ENCODE measurements around the gene KL.
A peak's percentile ranks its signal among the peaks of the same experiment; 100 is the strongest.

The KL gene

GRCh38 chr13:33037673-33038072, 21.4 kb downstream of the KL start:
- DNase-seq (ENCODE audit: low spot score): no peak

DNA sequence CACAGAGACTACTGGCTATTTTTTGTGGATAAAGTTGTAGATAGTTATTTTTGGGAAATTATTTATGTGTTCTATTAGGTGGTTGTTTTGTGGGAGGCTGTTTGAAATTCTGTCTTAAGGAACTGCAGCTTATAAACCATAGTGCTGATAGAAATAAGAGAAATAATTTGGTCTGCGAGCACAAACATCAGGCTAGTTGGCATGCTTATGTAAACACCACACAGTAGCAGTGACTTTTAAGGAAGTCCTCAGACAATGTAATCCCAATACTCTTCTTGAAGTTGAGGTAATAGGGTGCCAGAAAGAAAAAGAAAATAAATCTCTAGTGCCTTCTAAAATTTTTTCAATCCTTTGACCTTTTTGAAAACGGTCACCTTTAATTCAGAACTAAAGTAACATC, 23.9 kb downstream of the KL start:
- no peak for DNase-seq (ENCODE audit: low spot score)

GRCh38 chr13:33045851-33046592, 29.8 kb downstream of the KL start:
- DNase-seq (ENCODE audit: low spot score): no peak

- DNase-seq (ENCODE audit: low spot score): no peak
Observed at GRCh38 chr13:33050161-33050560, 33.9 kb downstream of the KL start.

DNA sequence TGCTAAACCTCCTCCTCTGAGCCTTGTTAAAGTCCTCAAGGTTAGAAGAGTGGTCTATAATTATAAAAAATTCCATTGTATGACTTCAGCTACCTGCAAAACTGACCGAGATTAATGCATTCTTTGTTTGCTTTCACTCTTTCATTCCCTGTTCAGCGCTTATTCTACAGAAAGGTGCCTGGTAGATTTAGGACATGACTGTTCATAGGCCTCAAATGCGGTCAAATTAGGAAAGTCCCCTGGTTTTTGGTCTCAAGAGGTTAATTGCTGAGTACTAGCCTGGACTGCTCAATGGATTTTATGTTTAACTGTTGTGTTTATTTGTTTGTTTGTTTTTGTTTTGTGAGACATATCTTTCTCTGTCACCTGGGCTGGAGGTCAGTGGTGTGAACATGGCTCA, 35.4 kb downstream of the KL start:
- no peak for DNase-seq (ENCODE audit: low spot score)

DNA sequence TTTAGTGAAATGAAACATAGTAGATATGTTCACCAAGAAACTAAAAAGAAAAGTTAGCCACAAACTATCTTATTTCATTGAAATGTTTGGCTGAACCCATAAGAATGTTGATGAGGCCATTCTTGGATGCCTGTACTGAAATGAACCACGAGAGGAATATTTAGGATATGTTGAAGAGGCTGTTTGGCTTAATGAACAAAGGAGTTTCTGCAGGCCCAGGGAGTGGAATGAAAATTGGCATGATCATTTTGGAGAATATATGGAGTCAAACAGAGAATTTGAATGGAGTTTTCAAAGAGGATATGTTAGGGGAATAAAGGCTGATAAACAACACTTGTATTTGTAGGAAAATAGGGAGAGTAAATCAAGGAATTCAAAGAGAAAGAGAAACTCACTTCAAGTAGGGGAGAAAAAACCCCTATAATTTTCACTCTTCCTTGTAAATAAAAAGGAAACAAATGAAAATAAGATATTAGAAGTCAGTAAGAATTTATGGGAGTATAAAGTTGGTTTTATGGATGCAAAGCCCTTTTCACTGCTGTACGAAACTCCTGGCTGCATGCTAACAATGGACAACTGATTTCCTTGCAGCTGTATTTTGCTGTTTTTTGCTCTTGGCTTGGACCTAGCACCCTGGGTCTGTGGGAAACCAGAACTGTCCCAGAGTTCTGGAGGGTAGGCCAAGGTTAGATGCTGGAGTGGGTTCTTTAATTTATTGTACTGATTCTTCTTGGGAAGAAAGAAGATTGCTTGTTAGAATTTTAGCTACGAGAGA, 36.5 kb downstream of the KL start:
- no peak for DNase-seq (ENCODE audit: low spot score)

DNA sequence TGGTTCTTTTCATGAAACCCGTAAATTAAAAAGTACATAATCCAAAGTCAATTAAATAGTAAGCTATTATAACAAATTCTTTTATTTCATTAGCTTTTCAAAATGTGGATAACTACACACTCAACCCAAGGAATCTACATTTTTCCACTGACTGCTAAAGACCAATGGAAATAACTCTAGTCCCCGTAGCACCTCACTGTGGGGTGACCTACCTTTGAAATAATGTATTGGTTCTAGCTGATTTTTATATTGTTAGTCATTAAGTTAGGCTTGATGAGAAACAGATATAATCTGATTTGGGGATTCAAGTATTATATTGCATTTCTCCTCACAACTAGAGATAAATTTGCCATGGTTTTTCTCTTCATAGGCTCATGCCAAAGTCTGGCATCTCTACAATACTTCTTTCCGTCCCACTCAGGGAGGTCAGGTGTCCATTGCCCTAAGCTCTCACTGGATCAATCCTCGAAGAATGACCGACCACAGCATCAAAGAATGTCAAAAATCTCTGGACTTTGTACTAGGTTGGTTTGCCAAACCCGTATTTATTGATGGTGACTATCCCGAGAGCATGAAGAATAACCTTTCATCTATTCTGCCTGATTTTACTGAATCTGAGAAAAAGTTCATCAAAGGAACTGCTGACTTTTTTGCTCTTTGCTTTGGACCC, 37.3 kb downstream of the KL start:
- DNase-seq (ENCODE audit: low spot score): no peak

DNA sequence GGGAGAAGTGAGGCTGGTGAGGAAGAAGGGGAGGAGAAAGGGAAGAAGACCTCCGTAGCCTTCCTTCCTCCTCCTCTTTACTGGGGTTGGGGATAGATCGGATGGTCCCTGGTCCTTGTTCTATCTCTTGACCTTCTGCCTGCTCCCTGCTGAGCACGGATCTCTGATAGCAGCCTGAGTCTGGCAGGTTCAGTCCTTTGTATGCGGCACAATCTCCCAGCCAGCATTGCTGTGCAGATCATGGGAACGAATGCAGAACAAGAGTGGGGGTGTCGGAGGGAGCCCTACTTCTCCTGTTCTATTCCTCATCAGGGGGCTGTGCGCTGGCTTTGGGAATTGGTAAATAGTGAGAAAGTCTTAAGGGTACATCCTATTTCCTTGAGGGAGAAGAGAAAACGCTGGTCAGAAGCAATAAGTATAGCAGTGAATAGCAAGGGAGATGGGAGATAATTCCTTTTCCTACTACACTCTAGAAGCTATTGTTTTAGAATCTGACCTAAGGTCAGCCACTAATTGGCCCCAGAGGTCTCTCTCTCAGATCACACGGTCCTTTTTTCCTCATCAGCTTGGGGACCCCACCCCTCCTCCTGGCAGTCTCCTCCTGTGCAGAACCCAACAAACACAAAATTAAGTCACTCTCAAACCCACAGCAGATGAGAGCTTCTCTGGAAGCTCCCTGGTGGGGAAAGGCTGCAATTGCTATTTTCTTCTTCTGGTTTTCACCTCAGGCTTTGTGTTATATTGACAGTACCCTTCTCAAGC, 41.0 kb downstream of the KL start:
- DNase-seq (ENCODE audit: low spot score): peak; percentile 68

DNA sequence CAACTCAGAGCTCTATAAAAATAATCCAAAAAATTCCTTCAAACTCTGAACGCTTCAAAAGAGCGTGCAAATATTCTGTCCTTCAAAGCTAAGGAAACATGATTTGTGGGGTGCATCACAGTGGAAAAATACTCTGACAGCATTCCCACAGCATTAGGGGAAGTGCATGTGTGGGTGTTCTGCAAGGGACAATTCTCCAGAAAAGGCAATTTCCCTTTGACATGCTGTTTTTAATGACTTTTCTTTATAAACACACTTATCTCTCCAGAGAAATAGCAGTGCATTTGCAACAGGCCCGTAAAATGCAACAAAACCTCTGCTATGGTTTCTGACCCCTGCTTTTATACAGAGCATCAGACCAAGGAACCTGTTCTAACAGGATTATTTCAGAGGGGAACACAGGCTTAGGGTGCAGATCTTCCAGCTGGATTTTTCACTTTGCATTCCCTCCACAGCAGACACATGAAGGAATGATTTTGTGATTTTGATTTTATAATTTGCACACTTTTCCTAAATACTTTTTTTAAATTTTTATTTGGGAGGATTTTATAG, 42.6 kb downstream of the KL start:
- no peak for DNase-seq (ENCODE audit: low spot score)

- no peak for DNase-seq (ENCODE audit: low spot score)
Observed at GRCh38 chr13:33060815-33061214, 44.6 kb downstream of the KL start.

DNA sequence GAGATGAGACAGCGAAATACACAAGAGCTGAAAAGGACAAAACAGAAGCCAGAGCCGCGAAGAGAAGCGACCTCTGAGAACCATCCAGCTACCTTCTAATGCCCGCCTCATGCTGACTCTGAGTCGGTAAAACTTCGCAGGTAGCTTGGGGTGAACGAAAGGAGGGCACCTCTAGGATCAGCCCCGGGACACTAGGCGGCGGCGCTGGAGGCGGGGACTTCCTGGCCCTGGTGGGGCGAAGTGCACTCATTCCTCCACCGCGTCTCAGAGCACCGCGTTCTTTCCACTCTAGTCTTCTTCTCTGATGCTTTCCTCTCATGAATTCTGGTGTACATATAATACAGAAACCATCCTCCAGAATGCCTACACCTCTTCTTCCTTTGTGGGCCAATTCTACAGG, 50.1 kb downstream of the KL start:
- no peak for DNase-seq (ENCODE audit: low spot score)

DNA sequence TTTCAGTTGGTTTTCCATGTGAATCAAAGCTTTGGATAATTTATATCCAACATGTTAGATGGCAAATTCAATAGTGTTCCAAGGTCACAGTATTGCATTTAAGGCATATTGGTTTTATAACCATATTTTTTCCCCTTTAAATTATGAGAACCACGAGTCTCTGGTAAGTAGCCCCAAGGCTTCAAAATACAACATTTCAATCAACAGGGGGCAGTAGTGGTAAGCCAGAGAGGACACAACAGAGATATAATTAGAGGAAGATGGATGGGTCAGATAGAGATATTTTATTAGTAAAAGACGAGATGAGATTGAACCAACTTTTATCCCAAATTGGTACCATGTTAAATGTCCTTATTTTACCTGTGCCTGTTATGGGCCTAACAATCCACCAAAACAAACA, 53.1 kb downstream of the KL start:
- DNase-seq (ENCODE audit: low spot score): peak; percentile 30

GRCh38 chr13:33070713-33071112, 54.5 kb downstream of the KL start:
- no peak for DNase-seq (ENCODE audit: low spot score)

DNA sequence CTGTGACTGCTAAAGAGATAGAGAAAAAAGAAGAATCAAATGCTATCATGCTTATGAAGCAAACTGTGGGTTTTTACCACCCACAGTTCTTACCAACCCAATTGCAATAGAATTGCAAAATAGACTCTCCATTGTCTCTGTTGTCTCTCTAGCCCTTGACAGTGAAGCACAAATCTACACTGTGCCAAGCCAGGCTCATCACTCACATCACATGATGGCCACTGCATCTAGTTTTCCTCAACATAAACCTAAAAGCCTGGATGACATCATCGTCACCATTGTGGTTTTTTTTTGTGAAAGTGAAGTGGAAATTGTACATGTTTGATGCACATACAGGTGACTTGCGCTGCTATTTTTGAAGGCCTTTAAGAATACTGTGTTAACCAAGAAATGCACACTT, 56.1 kb downstream of the KL start:
- no peak for DNase-seq (ENCODE audit: low spot score)

- no peak for DNase-seq (ENCODE audit: low spot score)
Observed at GRCh38 chr13:33072759-33073158, 56.5 kb downstream of the KL start.

DNA sequence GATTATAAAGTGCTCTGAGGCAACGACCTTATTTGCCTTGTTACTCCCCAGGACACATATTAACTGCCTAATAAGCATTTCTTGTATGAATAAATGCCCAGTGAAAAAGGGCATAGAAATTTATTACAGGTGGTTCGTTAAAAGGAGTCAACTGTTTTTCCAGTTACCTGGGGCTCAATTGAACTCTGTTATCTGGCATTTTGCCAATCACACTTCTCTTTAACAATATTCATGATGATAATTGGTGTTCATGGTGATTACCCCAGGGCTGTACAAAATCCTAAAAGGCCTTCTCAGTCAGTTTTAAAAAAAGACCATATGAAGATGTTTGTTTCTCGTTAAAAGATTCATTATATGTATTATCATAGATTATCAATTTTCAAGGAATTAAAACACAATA, 57.1 kb downstream of the KL start:
- no peak for DNase-seq (ENCODE audit: low spot score)

- DNase-seq (ENCODE audit: low spot score): no peak
Observed at GRCh38 chr13:33076001-33076992, 60.1 kb downstream of the KL start.

DNA sequence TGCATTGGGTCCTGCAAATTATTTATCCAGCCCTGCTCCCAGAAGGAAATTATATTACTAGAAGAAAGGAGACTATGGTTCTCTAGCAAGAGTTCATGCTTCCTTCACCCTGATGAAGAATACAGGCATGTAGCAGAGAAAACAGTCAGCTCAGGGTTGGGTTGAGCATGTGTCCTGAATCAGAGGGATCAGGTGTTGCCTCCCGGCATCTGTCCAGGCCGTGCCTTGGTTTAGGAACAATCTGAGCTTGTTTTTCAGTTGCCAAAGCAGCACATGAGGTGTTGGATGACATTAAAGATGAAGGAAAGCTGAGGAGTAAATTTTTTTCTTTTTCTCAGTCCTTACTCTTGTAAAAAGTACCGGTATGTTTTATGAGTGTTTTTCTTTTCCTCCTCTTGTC, 62.0 kb downstream of the KL start:
- no peak for DNase-seq (ENCODE audit: low spot score)

GRCh38 chr13:33079960-33080359, 63.7 kb downstream of the KL start:
- no peak for DNase-seq (ENCODE audit: low spot score)

- no peak for DNase-seq (ENCODE audit: low spot score)
Observed at GRCh38 chr13:33080972-33081590, 64.9 kb downstream of the KL start.
